ENCODE results near the gene SLC2A2. TPM values are rescaled to one million over a fixed set of nuclear protein-coding genes. Genes with fewer than 3 reads are reported as not detected.

The SLC2A2 gene
- total and polyA plus RNA-seq, 11 donors = 0.11 TPM; not detected in 10

DNA sequence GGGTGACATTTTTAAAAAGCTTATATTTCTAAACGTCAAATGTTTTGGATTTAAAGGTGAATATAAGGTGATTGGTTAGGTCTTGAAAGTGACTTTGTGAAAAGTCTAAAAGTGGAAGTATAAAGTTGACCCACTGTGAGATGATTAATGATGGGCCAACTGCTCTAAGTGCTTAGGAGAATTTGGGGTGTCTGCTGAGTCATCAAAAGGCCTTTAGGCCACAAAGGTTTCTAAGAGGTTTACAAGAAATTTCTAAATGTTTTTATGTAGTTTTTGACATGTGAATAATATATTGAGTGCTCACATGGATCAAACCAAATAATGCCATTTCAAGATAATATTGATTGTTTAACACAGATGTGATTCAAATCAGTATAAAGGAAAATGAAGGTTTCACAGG is 39.2 kb upstream of the SLC2A2 start:
- Histone ChIP-seq H3K4me3 (no peak overlapping the region), H3K36me3 (peaks cover 0 to 41% (median 6%) of the 10 kb centered on the region in 9 donors), H3K27ac (no peak overlapping the region), H3K27me3 (no peaks in the 10 kb centered on the region), H3K4me1 (peaks cover 0 to 6% (median 0%) of the 10 kb centered on the region in 12 donors), H3K9me3 (no peaks in the 10 kb centered on the region)
- TF ChIP-seq POLR2A (IDR thresholded peaks at IDR 0.05) (no peak), CTCF (IDR thresholded peaks at IDR 0.05) (no peak)
- no peak for ATAC-seq
- intact Hi-C loops (cut with DNase I) = no loop called here
- no peak for DNase-seq
- 88 to 93% (median 91%) methylated on average over 1 of the region's 1 CpG for WGBS, 4 donors

- no peak overlapping the region for H3K4me3 ChIP-seq
- DNase-seq (no peak), ATAC-seq (no peak)
- WGBS, 4 donors = 61 to 73% (median 69%) methylated on average over 2 of the region's 2 CpGs
- H3K9me3 ChIP-seq = no peaks in the 10 kb centered on the region
- H3K27ac ChIP-seq = no peak overlapping the region
- intact Hi-C loops (cut with DNase I) = no loop called here
- H3K4me1 ChIP-seq = peaks cover 0 to 6% (median 0%) of the 10 kb centered on the region in 12 donors
- no peaks in the 10 kb centered on the region for H3K27me3 ChIP-seq
- H3K36me3 ChIP-seq = peaks cover 0 to 37% (median 6%) of the 10 kb centered on the region in 9 donors
- TF ChIP-seq POLR2A (IDR thresholded peaks at IDR 0.05) (no peak), CTCF (IDR thresholded peaks at IDR 0.05) (no peak)
These were observed 37.9 kb upstream of the SLC2A2 start for GRCh38 chr3:171064461-171064860.

GRCh38 chr3:171061749-171062148 is 35.2 kb upstream of the SLC2A2 start:
- TF ChIP-seq POLR2A (IDR thresholded peaks at IDR 0.05) = no peak
- TF ChIP-seq CTCF (IDR thresholded peaks at IDR 0.05) = no peak
- DNase-seq (no peak), ATAC-seq (no peak)
- no peak overlapping the region for H3K27ac ChIP-seq
- no peaks in the 10 kb centered on the region for H3K27me3 ChIP-seq
- WGBS, 4 donors = 87 to 98% (median 92%) methylated on average over 1 of the region's 1 CpG
- intact Hi-C loops (cut with DNase I) = no loop called here
- peaks cover 0 to 24% (median 6%) of the 10 kb centered on the region in 9 donors for H3K36me3 ChIP-seq
- no peak overlapping the region for H3K4me3 ChIP-seq
- H3K9me3 ChIP-seq = no peaks in the 10 kb centered on the region
- no peaks in the 10 kb centered on the region for H3K4me1 ChIP-seq

GRCh38 chr3:171059978-171060377 is 33.5 kb upstream of the SLC2A2 start:
- intact Hi-C loops (cut with DNase I) = loop anchor here in 1 of 10 donors (10.0 kb wide), 1 partner anchor 405 kb away; the partner anchor contains the start of gene TNIK
- TF ChIP-seq POLR2A (IDR thresholded peaks at IDR 0.05) (no peak), CTCF (IDR thresholded peaks at IDR 0.05) (no peak)
- DNase-seq (no peak), ATAC-seq (no peak)
- Histone ChIP-seq H3K4me1 (no peaks in the 10 kb centered on the region), H3K27me3 (no peaks in the 10 kb centered on the region), H3K9me3 (no peaks in the 10 kb centered on the region), H3K4me3 (no peak overlapping the region), H3K27ac (no peak overlapping the region), H3K36me3 (peaks cover 0 to 8% (median 0%) of the 10 kb centered on the region in 9 donors)
- WGBS, 4 donors = 77 to 85% (median 81%) methylated on average over 3 of the region's 3 CpGs

All from heart left ventricle (tissue), 16 donors.